HG03175 (cell line): ENCODE results near the gene COL16A1.

Experiments used
- ATAC-seq: cut with Tn5 transposase; IDR thresholded peaks from one replicate; pipeline ENCODE4 v1.9.1; 2021; ENCODE audit warnings: mild to moderate bottlenecking, moderate library complexity; ENCODE audit not compliant: unreplicated experiment

The COL16A1 gene

DNA sequence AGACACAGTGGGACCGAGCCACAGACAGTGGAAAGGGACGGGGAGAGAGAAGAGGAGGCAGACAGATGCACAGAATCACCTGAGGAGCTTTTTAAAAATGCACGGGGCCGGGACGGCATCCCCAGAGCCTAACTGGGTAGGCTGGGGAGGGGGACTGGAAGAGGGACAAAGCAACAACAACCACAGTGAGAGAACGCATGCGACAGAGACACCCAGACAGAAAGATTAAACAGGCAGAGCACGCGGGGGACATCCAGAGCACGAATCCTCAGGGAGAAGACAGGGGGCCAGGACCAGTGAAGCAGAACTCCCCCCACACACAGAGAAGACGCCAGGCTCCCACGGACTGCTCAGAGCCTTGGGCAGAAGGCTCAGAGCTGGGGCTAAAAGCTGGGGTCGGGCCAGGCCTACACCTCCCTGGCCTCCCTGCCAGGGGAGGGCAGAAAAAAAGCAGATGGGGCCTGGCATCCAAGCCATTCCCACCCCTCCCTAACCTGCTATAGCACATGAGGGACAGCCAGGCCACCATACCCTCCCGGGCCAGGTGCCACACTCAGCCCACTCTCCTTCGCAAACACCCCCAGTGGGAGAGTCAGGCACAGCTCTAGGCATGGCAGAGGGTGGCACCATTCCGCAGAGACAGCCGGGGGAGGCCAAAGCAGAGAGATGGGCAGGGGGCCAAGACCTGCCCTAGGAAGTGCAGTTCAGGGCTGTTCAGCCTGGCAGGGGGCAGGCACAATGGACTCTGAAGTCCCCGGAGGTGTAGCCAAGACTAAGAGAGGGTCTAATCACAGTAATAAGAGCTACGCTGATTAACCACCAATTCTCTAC lies 29.8 kb upstream of the COL16A1 start:
- ATAC-seq = no peak

DNA sequence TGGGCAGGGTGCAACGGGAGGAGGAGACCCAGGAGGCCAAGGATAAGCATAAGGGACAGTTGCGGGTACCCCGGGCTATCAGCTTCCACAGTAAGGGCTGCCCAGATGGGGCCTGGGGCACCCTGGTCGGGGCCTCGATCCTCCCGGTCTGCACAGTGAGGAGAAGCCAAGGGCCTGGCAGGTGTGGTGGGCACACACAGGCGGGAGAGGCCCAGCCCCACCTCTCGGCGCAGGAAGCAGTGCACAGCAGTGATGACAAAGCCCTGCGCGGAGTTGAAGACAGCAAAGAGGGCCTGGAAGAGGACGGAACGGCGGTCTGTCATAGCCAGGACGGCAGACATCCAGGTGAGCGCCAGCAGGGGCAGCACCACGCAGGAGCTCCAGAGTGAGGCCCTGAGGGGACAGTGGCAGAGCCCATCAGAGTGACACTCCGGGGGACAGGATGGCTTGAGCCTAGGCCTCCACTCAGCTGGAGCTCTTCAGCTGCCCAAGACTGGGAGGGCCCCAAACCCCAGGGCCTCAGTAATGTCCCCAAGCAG lies 29.0 kb upstream of the COL16A1 start:
- no peak for ATAC-seq

GRCh38 chr1:31732343-31732742 lies 28.5 kb upstream of the COL16A1 start:
- ATAC-seq = no peak

GRCh38 chr1:31731049-31731565 lies 27.3 kb upstream of the COL16A1 start:
- no peak for ATAC-seq

DNA sequence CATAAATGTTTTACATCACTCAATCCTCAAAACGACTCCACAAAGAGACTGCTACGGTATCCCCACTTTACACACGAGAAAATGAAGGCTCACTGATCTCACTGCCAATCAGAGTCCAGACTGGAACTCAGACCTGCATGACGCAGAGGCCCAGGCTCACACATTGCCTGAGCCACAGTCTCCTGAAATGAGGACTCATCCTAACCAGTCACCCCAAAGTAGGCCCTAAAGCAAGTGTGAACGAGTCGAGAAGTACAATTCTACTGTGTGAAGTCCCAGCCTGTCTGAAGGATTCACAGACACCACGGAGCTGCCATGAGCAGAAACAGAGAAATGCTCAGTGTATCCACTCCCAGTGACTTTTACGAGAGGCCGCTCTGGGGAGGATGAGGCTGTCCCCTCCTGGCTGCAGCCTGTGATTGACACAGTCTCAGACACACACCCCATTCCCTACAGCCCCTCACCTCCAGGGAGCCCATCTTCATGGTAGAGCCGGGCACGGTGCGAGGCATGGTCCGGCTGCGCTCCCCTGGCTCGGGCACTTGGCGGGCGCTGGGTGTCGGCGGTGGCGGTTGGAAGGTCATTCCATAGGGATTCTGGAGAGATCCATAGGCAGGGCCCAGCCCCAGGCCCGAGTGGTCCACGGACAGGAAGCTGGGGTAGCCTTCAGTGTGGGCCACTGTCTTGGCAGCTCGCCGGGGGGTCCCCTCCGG lies 26.7 kb upstream of the COL16A1 start:
- no peak for ATAC-seq

- no peak for ATAC-seq
Measured at GRCh38 chr1:31727849-31728248, 24.0 kb upstream of the COL16A1 start.

DNA sequence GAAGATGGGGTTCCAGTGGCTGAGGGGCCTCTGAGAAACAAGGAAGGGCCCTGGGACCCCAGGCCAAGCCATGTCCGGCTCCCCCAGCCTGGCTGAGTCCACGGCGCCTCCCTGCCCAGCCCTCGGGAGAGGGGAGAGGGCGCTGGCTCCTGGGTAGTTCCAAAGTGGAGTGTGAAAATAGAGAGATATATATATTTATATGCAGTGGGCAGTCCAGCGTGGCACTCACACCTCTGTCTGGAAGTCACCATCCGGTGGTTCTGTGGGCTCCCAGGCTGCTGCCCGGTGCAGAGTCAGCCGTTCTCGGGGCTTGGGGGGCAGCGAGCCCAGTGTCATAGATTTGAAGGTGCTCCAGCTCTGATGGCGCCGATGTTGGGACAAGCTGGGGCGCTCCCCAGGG lies 23.4 kb upstream of the COL16A1 start:
- ATAC-seq = no peak

- no peak for ATAC-seq
Measured at GRCh38 chr1:31726715-31727114, 22.9 kb upstream of the COL16A1 start.

DNA sequence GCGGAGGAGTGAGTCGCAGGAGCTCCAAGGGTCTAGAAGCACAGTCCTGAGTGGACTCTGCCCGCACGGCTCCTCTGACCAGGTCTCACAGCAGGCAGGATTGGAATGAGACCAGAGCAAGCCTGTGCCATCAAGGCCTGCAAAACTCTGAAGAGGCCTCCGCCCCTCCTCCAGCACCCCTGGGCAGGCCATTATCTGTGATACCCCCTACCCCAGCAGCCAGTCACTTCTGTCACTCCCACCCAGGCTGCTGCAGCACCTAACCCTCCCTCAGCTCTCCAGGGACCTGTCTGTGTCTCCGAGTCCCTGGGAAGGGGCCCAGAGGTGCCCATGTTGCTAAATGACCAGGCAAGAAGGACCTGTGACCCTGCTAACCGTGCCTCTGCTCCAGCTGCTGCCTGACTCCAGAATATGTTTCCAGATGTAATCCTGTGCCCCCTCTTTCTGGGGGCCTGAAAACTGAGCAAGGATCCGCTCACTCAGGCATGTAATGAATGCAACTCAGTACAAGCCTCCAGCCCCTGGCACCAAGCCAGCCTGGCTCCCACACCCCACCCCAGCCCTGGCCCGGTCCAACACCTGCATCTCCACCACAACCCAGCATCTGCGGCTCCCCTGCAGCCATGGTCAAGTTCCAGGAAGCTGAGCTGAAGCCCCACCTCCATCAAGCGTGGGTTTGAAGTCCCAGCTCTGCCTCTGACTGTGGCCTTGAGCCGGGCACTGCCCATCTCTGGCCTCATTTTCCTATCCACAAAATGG lies 22.1 kb upstream of the COL16A1 start:
- no peak for ATAC-seq

DNA sequence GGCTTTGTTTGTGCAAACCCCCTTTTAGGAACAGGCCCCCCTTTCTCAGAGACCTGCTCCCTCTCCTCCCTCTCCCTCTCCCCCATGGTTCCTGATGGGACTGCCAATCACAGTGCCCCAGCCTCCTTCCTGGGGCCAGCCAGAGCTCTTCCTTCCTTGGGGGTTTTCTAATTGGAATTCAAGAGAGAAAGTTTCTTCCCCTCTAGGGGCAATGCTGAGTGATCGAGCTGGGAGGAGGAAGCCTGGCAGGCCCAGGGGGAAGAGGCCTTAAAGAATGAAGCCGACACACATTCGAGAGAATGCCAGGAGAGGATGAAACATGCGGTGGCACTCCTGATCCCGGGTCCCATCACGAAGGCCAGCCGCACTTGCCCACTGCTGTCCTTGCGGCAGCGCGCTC lies 21.3 kb upstream of the COL16A1 start:
- ATAC-seq = no peak

DNA sequence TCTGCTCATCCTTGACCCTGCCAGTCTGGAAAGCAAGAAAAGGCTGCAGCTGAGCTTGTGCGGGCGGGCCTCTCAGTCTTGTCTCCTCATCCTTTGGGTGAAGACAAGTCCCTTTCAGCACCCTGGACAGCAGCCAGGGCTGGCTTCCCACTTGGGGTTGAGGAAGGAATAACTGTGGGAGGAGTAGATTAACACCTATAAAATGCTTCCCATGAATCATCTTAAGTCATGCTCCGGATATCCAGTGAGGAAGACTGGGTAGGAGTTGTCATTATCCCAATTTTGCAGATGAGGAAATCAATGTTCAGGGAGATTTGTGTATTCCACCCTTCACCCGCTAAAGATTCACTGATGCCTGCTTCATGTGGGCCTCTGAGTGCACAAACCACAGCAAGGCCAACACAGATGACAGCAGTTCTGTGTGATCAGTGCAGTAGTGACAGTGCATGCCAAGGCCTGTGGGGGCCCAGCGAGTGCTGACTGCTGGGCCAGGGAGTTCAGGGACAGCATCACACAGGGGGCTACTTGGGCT lies 20.1 kb upstream of the COL16A1 start:
- ATAC-seq = no peak

- no peak for ATAC-seq
Measured at GRCh38 chr1:31718327-31718897, 14.6 kb upstream of the COL16A1 start.

- no peak for ATAC-seq
Measured at GRCh38 chr1:31717341-31717740, 13.5 kb upstream of the COL16A1 start.

DNA sequence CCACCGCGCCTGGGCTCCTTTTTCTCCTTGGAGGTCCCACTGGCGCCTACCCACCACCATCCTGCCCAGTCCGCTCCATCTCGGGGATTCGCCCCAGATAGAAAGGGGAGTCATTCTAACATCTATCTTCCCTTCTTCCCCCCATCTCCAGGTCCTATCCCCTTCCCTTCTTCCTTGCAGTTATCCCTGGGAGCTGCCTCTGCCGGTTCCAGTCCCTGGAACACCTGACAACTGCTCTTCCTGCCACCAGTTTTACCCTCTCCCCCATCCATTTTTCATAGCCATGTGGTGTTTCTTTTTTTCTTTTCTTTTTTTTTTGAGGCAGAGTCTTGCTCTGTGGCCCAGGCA lies 12.0 kb upstream of the COL16A1 start:
- no peak for ATAC-seq

GRCh38 chr1:31715087-31715872 lies 11.5 kb upstream of the COL16A1 start:
- ATAC-seq = no peak

- no peak for ATAC-seq
Measured at GRCh38 chr1:31714442-31715086, 10.7 kb upstream of the COL16A1 start.

- no peak for ATAC-seq
Measured at GRCh38 chr1:31712630-31713029, 8.8 kb upstream of the COL16A1 start.

DNA sequence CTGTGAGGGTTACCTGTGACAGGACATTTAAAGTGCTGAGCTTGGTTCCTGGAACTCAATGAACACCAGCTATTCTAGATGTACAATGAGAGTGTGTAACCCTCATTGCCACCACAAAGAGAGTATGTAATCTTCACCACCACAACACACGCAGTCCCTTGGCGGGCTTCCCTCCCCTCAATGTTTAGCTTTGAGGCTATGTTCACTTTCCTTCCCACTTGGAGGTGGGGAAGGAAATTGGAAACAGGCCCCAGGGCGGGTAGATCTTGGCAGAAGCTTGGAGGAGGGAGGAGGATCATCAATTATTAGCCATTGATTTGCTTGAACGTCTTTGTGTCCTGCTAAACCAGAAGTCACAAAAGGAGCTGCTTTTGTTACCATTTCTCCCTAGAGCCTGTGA lies 8.3 kb upstream of the COL16A1 start:
- ATAC-seq = no peak

GRCh38 chr1:31708324-31708723 lies 4.5 kb upstream of the COL16A1 start:
- ATAC-seq = no peak
